Omental fat pad (tissue), 4 donors: ENCODE data around the gene DOCK7. TPM values are rescaled to one million over a fixed set of nuclear protein-coding genes. Genes with fewer than 3 reads are reported as not detected.
"Not testable (repeated sequence)": the region's sequence is repeated elsewhere in the genome, so short reads cannot be mapped to it uniquely, and the experiment has no call there.

Experiments used
- ATAC-seq: fragments of 150-250 bp; one replicate; pipeline ENCODE4 v1.9.1; 2016; ENCODE audit warnings: mild to moderate bottlenecking, moderate library complexity; ENCODE audit not compliant: low FRiP score
- DNase-seq: peaks from one replicate; pipeline ENCODE4 v3.0.0-alpha.2; 2019; ENCODE audit warnings: low spot score
- CTCF ChIP-seq, 3 donors: fragments of 450-650 bp; IDR thresholded peaks; one replicate each; pipeline ENCODE4 v1.5.1; 2016 to 2017; ENCODE audit warnings: antibody characterized with exemption in 3 of 3, mild to moderate bottlenecking in 3 of 3, moderate library complexity in 2 of 3
- total RNA-seq, 4 donors: library from RNA; depleted of rRNA; stranded (reverse); fragments of >200 nt; gene quantifications; one replicate each; pipeline ENCODE4 v1.1.0, GENCODE V29; 2016

DOCK7 gene
- total RNA-seq, 4 donors from 2014 or later: 29.1 to 55.2 (median 31.0) TPM

GRCh38 chr1:62725255-62725654, 37.1 kb upstream of the DOCK7 start:
- DNase-seq (no peak), ATAC-seq (peak; percentile 87)
- no peak for TF ChIP-seq CTCF (IDR thresholded peaks at IDR 0.05)

GRCh38 chr1:62724430-62724829, 36.2 kb upstream of the DOCK7 start:
- ATAC-seq (no peak), DNase-seq (no peak)
- no peak for TF ChIP-seq CTCF (IDR thresholded peaks at IDR 0.05)

- ATAC-seq (no peak), DNase-seq (no peak)
- TF ChIP-seq CTCF (IDR thresholded peaks at IDR 0.05): no peak
These were observed 35.7 kb upstream of the DOCK7 start for GRCh38 chr1:62723883-62724282.

GRCh38 chr1:62722796-62723195, 34.6 kb upstream of the DOCK7 start:
- no peak for TF ChIP-seq CTCF (IDR thresholded peaks at IDR 0.05)
- DNase-seq (no peak), ATAC-seq (no peak)

GRCh38 chr1:62720946-62721554, 32.9 kb upstream of the DOCK7 start:
- no peak for ATAC-seq
- DNase-seq: no peak
- TF ChIP-seq CTCF (IDR thresholded peaks at IDR 0.05): no peak

DNA sequence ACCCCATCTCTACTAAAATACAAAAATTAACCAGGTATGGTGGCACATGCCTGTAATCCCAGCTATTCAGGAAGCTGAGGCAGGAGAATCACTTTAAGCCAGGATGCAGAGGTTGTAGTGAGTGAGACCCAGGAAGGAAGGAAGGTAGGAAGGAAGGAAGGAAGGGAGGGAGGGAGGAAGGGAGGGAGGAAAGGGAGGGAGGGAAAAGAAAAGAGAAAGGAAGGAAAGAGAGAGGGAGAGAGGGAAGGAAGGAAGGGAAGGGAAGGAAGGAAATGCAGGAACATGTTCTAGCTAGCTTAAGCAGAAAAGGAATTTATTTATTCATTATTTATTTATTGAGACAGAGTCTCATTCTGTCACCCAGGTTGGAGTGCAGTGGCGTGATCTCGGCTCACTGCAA, 30.2 kb upstream of the DOCK7 start:
- ATAC-seq, DNase-seq: not testable (repeated sequence)

DNA sequence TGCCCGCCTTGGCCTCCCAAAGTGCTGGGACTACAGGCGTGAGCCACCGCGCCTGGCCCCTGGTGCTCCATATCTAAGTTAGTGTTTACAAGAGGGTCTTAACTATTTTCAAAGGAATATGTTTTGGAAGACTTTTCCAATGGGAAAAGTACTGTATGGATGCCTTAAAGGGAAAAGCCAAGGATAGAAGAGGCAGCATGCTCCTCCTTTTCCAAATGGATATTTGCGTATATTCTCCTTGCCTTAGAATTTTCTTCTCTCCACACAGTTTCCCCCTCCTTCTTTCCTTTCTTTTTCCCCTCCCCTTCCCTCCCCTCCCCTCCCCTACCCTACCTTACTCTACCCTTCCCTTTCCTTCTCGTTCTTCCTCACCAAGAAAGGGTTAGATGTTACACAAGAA, 29.3 kb upstream of the DOCK7 start:
- TF ChIP-seq CTCF (IDR thresholded peaks at IDR 0.05): no peak
- no peak for ATAC-seq
- DNase-seq: no peak
